DMS153 (cell line): ENCODE measurements around the gene GLUD1.
"Not testable (repeated sequence)": the region's sequence is repeated elsewhere in the genome, so short reads cannot be mapped to it uniquely, and the experiment has no call there.

ENCODE experiments used
- DNase-seq: peaks from one replicate; lab custom pipeline; 2025; lab: John Stamatoyannopoulos, UW

GLUD1 gene

GRCh38 chr10:87089746-87090145 lies 4.9 kb downstream of the GLUD1 start:
- DNase-seq: no peak

DNA sequence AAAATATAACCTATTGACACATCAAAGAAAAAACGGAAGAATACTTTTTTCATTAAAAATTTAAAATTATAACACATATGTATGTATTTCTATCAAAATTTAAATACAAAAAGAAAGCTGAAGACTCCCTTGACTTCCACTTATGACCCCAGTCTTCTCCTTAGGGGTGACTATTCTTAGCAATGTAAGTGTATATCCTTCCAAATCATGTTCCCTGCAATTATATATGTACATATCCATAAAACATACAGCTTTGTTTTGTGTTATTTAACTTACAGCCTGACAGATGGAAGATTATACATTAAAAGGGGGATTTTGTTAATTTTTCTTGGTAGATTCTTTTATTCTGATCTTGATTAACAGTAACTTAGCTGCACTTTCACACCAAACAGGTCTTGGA lies 9.1 kb downstream of the GLUD1 start:
- no peak for DNase-seq

- not testable (repeated sequence) for DNase-seq
These were observed 10.3 kb downstream of the GLUD1 start for GRCh38 chr10:87084291-87084782.

DNA sequence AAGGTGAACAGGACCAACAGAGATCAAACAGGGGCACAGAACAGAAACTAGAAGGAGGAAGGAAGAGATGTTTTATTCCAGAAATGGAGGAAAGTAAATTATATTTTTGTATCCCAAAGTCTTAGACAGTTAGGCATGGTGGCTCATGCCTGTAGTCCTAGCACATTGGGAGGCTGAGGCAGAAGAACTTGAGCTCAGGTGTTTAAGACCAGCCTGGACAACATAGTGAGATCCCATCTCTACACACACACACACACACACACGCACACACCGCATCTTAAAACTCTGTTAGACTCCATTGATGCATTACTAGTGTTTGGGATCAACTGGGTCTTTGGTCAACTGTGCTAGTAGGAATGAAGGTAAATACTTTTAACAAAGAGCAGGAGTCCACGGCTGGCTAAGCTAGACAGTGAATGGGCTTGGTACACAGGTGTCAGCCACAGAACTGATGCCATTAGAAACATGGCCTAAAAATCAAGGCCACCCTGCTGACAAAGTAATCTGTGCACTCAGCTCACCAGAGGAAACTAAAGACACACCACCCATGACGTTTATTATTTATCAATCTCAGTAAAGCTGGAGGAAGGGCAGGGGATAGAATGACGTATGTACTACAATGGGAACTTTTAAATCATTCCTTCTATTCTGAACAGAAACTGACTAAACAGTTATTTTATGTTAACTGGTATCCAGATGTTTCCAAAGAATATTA lies 10.9 kb downstream of the GLUD1 start:
- not testable (repeated sequence) for DNase-seq

DNA sequence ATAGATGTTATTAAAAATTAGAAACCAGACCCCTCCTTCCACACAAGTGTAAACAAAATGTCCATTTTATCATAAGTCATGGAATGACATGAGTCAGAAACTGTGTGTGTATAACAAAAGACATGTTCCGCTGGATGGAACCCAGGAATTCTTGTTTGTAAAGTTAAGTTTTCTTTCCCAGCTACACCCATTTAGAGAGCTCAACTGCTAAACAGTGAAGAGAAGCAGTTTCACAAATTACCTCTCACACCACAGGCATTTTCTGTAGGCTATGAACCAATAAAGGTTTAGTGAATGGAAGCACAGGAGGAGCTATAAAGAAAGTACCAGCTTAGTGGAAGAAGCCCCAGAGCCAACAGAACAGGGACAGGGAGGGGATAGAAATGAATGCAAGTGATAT lies 12.4 kb downstream of the GLUD1 start:
- DNase-seq: not testable (repeated sequence)

DNA sequence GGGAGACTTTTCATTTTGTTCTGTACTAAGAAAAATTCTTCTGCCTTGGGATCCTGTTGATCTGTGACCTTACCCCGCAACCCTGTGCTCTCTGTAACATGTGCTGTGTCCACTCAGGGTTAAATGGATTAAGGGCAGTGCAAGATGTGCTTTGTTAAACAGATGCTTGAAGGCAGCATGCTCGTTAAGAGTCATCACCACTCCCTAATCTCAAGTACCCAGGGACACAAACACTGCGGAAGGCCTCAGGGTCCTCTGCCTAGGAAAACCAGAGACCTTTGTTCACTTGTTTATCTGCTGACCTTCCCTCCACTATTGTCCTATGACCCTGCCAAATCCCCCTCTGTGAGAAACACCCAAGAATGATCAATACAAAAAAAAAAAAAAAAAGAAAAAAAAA lies 13.1 kb downstream of the GLUD1 start:
- not testable (repeated sequence) for DNase-seq

DNA sequence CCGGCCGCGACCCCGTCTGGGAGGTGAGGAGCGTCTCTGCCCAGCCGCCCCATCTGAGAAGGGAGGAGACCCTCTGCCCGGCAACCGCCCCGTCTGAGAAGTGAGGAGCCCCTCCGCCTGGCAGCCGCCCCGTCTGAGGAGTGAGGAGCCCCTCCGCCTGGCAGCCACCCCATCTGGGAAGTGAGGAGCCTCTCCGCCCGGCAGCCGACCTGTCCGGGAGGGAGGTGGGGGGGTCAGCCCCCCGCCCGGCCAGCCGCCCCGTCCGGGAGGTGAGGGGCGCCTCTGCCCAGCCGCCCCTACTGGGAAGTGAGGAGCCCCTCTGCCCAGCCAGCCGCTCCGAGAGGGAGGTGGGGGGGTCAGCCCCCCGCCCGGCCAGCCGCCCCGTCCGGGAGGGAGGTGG lies 14.0 kb downstream of the GLUD1 start:
- not testable (repeated sequence) for DNase-seq

DNA sequence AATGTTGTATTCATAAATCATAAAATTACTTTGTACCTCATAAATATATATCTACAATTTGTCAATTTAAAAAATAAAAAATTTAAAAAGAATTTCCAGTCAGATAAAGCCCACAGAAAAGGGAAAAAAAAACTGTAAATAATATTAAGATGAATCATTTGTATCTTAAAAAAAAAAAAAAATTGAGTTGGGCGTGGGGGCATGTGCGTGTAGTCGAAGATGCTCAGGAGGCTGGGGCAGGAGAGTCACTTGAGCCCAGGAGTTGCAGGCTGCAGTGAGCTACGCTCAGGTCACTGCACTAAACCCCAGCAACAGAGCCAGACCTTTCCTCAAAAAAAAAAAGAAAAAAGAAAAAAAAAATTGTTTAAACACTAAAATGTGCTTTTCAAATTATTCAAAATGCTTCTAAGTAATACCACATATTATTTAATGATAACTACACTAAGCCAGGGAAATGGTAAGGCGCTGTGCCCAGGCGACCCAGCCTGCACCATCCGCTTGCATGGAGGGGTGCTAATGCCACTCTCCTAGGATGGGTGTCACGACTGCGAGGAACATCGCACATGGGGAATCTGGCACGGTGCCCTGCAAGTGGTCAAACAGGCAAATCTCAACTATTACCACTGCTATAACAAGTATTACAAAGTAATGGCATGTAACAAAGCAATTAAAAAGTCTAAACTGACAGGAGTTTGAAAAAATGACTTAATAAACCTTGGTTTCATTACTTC lies 15.4 kb downstream of the GLUD1 start:
- DNase-seq: no peak

GRCh38 chr10:87076421-87076820 lies 18.2 kb downstream of the GLUD1 start:
- not testable (repeated sequence) for DNase-seq

- DNase-seq: no peak
These were observed 22.2 kb downstream of the GLUD1 start for GRCh38 chr10:87072449-87072848.

GRCh38 chr10:87068281-87068680 lies 26.4 kb downstream of the GLUD1 start:
- no peak for DNase-seq

GRCh38 chr10:87066865-87067264 lies 27.8 kb downstream of the GLUD1 start:
- DNase-seq: no peak

GRCh38 chr10:87066178-87066577 lies 28.5 kb downstream of the GLUD1 start:
- DNase-seq: no peak

DNA sequence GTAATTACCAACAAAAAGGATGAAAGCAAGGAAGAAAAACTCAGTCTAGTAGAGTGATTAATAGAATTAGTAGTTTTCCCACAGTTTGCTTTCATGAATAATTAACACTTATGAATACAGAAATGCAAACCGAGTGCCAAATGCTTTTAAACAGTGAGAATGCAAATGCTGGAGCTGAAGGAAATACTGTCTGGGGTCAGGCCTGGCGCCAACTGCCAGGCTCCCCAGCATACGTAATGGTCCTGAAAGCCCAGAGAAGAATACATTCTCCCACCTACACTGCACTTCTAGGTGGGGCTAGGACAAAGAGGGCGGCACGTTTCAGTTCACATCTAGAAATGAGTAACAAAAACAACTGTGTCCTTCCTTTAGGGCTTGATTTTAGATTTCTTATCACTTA lies 30.0 kb downstream of the GLUD1 start:
- DNase-seq: no peak

DNA sequence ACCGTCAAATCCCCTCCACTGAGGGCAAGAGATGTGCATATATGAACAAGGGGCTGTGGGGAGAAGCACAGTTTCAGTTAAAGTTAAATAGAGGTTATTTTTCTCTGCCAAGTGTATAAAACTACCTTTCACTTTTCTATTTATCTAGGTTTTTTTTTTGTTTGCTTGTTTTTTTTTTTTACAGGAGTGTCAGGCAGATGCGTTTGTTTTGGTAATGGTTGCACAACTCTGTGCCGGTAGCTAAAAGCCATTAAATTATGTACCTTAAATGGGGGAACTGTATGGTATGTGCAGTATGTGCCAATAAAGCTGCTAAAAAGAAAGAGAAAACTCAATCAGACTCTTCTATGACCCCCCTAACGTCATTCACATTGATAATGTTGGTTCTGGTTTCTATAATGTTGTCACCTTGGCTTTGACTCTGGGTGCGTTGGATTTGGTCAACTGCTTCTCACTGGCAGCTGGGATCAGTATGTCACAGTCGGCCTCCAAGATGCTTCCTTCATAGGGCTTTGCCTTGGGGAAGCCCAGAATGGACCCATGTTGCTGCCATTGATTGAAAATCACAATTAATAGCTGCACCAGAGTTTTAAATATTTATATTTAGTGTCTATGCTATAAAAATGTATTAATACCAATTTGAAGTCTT lies 34.2 kb downstream of the GLUD1 start:
- no peak for DNase-seq

DNA sequence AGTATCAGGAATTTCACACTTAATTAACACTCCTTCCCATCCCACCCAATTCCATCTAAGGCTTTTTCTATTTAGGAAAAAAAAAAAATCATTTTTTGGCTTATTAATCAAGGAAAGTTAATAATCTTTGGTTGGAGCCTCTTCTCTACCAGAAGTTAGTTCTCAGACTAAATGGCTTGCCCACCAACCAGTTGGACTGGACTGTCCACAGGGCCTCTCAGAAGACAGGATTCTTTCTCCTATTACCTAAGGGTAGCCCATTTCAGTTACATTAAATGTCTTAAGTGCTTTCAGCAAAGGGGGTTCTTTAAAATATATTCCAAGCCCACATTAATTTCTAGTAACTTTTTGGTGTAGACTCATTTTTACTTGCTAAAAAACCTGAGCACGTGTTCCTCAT lies 35.2 kb downstream of the GLUD1 start:
- no peak for DNase-seq

DNA sequence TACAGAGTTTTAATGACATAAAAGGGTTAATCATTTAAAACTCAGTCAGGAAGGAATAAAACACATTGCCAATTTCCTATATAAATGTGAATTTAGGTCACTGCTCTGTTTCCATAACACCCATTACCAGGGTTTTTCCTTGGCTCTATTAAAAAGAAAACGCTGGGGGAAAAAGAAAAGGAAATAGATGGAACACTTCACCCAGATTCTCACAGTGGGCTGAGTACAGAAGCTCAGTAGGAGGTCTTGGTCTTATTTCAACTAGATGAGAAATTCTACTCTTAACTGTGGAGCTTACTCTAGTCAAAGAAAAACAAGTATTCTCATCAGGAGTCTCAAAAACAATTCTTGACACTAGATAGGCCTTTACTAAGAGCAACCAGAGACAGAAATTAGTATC lies 36.5 kb downstream of the GLUD1 start:
- DNase-seq: no peak

DNA sequence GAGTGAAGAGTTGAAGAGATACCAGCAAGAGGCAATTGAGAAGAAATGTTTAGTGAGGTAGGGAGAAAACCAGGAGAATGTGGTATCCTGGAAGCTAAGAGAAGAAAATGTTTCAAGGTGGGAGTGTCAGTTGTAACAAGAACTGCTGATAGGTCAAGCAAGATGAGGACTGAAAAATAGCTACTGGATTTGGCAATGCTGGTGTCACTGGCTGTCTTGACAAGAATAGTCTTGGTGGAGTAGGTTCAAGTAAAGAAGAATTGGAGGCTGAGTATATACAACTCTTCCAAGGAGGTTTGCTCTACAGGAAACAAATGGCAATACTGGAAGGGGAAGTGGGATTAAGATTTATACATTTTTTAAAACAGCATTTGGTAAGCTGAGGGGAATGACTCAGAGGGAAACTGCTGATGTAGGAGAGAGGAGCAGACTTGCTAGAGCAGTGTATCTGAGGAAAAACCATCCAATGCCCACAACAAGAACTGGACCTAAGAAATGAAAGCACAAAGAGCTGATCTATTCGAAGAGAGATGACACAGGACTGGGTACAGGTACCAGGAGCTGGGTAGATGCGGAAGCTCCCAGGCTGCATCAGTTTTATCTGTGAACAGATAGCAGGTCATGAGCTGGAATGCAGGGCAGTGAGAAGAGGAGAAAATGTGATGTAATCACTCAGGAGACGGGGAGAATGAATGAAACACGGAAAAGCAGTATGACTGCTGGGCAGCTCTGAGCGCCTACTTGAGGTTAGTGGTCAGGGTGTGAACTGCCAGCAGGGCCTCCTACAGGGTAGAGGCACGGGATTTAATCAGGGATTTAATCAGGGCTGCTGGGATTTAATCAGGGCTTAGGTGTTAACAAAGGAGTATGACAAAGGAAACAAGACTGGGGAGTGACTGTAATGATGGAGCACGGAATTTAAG lies 40.0 kb downstream of the GLUD1 start:
- no peak for DNase-seq

GRCh38 chr10:87053577-87054181 lies 41.0 kb downstream of the GLUD1 start:
- no peak for DNase-seq

DNA sequence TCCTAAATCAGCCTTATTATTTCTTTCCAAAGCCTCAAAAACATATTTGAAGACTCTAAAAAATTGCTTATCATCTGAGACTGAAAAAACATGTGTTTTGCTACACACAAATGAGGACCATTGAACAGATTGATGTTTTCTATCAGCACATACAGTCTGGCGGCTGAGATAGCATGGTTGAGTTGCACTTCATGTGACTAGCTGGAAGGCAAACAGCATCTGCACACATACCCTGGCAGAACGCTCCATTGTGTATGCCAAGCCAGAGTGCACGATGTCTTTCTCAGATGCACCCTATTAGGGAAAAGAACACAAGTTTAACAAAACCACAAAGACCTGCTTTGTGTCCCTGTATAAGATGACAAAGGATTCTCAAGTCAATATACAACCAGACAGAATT lies 41.5 kb downstream of the GLUD1 start:
- no peak for DNase-seq

DNA sequence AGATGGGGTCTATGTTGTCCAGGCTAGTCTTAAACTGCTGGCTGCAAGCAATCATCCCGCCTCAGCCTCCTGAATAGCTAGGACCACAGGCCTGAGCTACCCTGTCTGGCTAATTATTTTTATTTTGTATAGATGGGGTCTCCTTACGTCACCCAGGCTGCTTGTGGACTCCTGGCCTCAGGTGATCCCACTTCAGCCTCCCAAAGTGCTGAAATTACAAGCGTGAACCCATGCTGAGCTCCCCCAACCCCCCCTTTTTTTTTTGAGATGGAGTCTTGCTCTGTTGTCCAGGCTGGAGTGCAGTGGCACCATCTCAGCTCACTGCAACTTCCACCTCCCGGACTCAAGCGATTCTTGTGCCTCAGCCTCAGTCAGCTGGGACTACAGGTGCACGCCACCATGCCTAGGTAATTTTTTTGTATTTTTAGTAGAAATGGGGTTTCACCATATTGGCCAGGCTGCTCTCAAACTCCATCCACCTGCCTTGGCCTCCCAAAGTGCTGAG lies 49.2 kb downstream of the GLUD1 start:
- DNase-seq: no peak
